Fibroblast of skin of back (primary cell): ENCODE results near the gene SLC44A1.

ENCODE experiments used
- DNase-seq: peaks from one replicate; pipeline ENCODE4 v3.0.0-alpha.2; 2013

Gene SLC44A1

GRCh38 chr9:105275111-105275510, 30.7 kb downstream of the SLC44A1 start:
- no peak for DNase-seq

DNA sequence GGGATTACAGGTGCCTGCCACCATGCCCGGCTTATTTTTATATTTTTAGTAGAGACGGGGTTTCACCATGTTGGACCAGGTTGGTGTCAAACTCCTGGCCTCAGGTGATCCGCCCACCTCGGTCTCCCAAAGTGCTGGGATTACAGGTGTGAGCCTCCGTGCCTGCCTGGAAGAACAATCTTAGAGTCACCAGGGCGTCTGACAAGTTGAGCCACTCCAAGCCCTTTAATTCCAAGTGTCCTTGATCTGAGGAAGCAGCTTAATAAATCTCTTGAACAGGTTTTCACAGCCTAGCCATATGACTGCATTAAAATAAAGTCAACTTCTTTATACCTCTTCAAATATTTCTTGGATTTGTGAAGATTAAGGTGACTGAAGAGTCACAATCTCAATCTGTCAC, 31.5 kb downstream of the SLC44A1 start:
- no peak for DNase-seq

- no peak for DNase-seq
Measured at GRCh38 chr9:105278751-105279150, 34.3 kb downstream of the SLC44A1 start.

- peak; percentile 50 for DNase-seq
Measured at GRCh38 chr9:105280691-105281090, 36.2 kb downstream of the SLC44A1 start.

DNA sequence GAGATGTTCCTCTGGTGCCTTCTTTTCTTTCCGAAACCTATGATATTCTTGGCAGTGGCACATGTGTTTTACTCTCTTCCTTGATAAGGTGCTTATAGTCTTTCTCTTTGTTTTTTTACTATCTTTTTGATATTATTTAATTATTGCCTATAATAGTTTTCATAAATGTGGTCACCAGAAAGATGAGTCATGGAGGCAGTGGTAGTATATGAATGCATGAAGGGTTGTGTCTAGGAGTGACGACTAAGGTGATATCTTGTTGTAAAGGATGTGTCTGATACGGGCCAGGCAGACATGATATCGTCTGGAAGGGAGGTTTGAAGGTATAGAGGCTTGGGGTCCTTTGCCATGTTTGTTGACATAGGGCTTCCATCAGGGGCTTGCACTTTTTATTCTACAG, 36.8 kb downstream of the SLC44A1 start:
- DNase-seq: peak; percentile 25

DNA sequence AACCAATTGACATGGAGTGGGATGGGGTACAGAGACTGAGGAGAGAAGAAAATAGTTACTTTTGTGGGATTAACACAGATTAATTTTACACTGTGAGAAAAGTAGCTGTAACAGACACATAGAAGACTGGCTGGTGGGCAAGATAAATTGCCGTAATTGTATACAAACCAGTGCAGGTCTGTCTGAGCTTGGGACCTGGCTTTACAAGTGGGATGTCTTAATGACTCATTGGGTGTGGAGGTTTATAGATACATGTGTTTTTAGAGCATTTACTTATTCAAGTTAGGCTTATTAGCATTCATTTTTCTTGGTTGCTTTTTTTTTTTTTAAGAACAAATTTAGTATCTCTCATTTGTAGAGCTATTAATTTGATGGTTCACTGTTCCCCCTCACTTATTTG, 37.5 kb downstream of the SLC44A1 start:
- DNase-seq: no peak

- no peak for DNase-seq
Measured at GRCh38 chr9:105282870-105283621, 38.6 kb downstream of the SLC44A1 start.

DNA sequence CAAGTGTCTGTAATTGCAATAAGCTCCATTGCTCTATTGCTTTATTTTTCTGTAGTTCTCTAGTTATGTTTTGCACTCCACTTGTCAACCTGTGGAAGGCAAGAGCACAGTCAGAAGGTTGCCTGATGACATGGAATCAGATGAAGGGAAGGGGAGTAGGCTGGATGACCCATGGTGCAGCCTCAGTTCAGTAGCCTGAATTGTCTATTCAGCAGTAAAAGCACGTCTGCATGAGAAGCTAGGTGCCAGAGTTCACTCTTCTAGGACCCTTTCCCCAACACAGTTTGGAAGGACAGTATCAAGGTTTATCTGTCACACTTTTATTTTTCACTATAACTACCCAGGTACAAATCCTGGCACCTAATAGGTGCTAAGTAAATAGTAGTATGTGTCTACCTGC, 39.3 kb downstream of the SLC44A1 start:
- no peak for DNase-seq

DNA sequence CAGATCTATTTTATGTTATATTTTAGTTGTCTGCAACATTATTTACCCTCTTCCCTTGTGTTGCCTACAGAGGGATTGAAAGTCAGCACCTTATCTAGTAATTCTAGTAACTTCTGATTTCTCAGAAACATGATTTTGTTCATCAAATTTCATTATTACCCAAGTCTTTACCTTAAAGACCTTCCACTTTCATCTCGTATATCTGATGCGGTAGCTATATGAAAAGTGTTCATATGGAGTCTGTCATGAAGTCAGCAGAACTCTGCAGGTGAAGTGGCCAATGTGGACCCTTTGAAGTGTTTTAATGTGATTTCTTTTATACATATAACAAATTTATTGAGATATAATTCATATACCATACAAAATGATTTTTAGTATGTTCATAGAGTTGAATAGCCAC, 40.0 kb downstream of the SLC44A1 start:
- DNase-seq: no peak

DNA sequence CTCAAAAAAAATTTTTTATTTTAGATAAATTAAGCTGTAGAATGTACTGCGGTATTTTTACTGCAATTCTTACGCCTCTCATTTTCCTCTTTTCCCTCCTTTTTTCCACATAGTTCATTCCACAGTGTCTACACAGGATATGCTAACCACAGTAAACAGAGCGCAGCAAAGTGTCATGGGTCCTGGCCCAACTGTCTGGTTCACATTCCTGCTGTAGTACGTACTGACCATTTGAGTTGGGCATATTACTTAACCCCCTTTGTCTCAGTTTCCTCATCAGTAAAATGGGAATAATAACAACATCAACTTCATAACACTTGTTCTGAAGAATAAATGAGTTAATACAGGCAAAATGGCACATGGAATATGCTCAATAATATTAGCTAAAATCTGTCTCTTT, 41.6 kb downstream of the SLC44A1 start:
- DNase-seq: no peak

- no peak for DNase-seq
Measured at GRCh38 chr9:105289305-105289704, 44.9 kb downstream of the SLC44A1 start.

- DNase-seq: no peak
Measured at GRCh38 chr9:105290418-105290817, 46.0 kb downstream of the SLC44A1 start.

DNA sequence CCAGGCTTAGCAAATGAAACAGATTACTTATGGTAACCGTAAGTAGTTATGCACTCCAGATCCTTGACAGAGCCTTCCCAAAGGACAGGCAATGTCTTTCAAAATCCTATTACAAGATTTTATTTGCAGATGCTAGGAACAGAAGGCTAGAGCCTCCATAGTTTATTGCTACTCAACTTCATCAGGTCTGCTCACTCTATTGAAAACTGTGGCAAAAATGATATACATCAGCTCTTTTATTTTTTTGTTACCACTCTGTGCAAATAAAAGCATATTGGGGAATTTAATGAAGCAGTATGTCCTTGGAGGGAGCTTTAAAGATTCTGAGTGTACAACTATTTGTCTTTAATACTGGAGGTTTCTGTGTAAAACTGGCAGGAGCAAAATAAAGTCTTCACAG, 46.5 kb downstream of the SLC44A1 start:
- DNase-seq: no peak

DNA sequence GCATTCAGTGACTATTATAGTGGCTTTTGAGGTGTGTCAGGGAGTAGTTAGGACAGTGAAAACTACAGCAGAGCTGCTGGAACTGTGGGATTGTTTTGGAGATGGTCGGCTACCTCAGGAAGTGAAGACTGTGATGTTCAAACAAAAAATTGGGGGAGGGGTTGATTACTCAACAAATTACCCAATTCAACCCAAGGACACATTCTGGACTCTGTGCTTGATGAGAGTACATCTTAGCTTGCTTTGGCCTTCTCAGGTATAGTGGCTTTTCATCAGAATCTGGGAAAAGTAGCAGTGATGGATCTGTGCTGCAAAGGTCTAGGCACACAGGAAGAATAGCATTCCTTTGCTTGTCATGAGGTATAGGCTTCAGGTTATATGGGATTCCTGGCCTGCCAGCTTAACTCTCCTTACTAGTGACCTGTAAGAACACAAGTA, 47.0 kb downstream of the SLC44A1 start:
- DNase-seq: no peak

- no peak for DNase-seq
Measured at GRCh38 chr9:105291938-105292337, 47.5 kb downstream of the SLC44A1 start.

GRCh38 chr9:105293408-105293807, 49.0 kb downstream of the SLC44A1 start:
- DNase-seq: no peak

- DNase-seq: no peak
Measured at GRCh38 chr9:105295201-105295550, 50.7 kb downstream of the SLC44A1 start.

GRCh38 chr9:105295986-105296385, 51.5 kb downstream of the SLC44A1 start:
- no peak for DNase-seq

- DNase-seq: no peak
Measured at GRCh38 chr9:105296445-105296844, 52.0 kb downstream of the SLC44A1 start.

GRCh38 chr9:105296877-105297287, 52.4 kb downstream of the SLC44A1 start:
- peak; percentile 94 for DNase-seq

- no peak for DNase-seq
Measured at GRCh38 chr9:105297442-105298075, 53.1 kb downstream of the SLC44A1 start.

DNA sequence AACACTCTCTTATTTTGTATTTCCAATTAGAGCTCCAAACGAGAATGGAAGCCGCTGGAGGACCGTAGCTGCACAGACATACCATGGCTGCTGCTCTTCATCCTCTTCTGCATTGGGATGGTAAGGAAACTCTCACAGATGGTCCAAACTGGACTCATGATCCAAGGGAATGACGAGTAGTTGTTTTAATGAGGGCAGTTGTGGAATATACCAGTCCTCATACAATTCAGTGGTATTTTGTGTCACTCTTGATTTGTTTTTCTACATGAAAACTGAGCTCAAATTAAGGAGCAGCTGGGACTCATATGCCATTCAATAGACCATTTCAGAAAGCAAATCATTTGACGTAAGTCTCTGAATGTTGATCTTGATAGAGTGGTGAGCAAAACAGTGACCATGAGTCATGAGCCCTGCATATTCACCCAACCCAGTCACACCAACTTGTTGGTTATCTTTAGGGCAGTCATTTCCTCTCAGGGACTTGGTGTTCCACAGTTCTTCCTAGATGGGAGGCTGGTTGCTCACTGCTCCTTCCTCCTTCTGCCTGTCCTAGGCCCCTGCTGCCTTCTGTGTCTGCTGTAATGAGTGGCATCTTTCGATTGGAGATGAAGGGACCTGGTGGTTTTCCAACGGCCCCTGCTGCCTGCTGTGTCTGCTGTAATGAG, 54.9 kb downstream of the SLC44A1 start:
- peak; percentile 97 for DNase-seq

GRCh38 chr9:105302728-105303127, 58.3 kb downstream of the SLC44A1 start:
- DNase-seq: no peak

GRCh38 chr9:105305856-105306255, 61.4 kb downstream of the SLC44A1 start:
- no peak for DNase-seq
